HFFc6 (cell line): Measurements from ENCODE around the gene KRT1. TPM values are rescaled to one million over a fixed set of nuclear protein-coding genes. Genes with fewer than 3 reads are reported as not detected.

ENCODE experiments used
- DNase-seq: peaks from one replicate; pipeline ENCODE4 v3.0.0-alpha.2; 2018
- H3K27ac Mint-ChIP-seq: 2 replicates; pipeline ENCODE4 v1.8.0; 2020; ENCODE audit warnings: mild to moderate bottlenecking, mixed read lengths
- H3K27me3 Mint-ChIP-seq: 2 replicates; pipeline ENCODE4 v1.8.0; 2021; ENCODE audit warnings: mild to moderate bottlenecking, moderate library complexity, mixed read lengths; ENCODE audit not compliant: insufficient read depth
- H3K36me3 Mint-ChIP-seq: 2 replicates; pipeline ENCODE4 v1.8.0; 2021; ENCODE audit warnings: low read depth, mixed read lengths
- H3K4me1 Mint-ChIP-seq: 2 replicates; pipeline ENCODE4 v1.8.0; 2020; ENCODE audit warnings: low read depth, mixed read lengths
- H3K4me3 Mint-ChIP-seq: 2 replicates; pipeline ENCODE4 v1.8.0; 2020; ENCODE audit warnings: mild to moderate bottlenecking, moderate library complexity, mixed read lengths
- H3K9me3 Mint-ChIP-seq: 2 replicates; pipeline ENCODE4 v1.8.0; 2020; ENCODE audit warnings: mild to moderate bottlenecking, mixed read lengths
- CTCF ChIP-seq: fragments of 200-600 bp; sonication (generic); IDR thresholded peaks from 2 replicates; pipeline ENCODE4 v1.5.0; 2021; ENCODE audit warnings: antibody characterized with exemption, mild to moderate bottlenecking
- total RNA-seq, 6 experiments: library from RNA; stranded (reverse); fragmentation: NEBNext Ultra II Directional; extraction: Animal tissue kit (Norgen Biotek cat#: 25700); gene quantifications; 2 replicates in 1 of 6; 3 replicates in 5 of 6; pipeline ENCODE4 v1.2.3, GENCODE V29; 2021

The KRT1 gene
- total RNA-seq, 6 experiments from 2014 or later = not detected

- no peak for DNase-seq
- Mint-ChIP-seq H3K27ac (no peak overlapping the region), H3K27me3 (peaks cover 42% of the 10 kb centered on the region), H3K4me1 (no peaks in the 10 kb centered on the region), H3K36me3 (no peaks in the 10 kb centered on the region), H3K9me3 (no peaks in the 10 kb centered on the region), H3K4me3 (no peak overlapping the region)
- no peak for TF ChIP-seq CTCF
These were observed 22.8 kb downstream of the KRT1 start for GRCh38 chr12:52657250-52657902.

GRCh38 chr12:52656616-52657015, 23.6 kb downstream of the KRT1 start:
- H3K27ac Mint-ChIP-seq = no peak overlapping the region
- no peak overlapping the region for H3K4me3 Mint-ChIP-seq
- H3K36me3 Mint-ChIP-seq = no peaks in the 10 kb centered on the region
- no peak for DNase-seq
- no peaks in the 10 kb centered on the region for H3K4me1 Mint-ChIP-seq
- no peak for TF ChIP-seq CTCF
- peaks cover 42% of the 10 kb centered on the region for H3K27me3 Mint-ChIP-seq
- no peaks in the 10 kb centered on the region for H3K9me3 Mint-ChIP-seq

GRCh38 chr12:52655720-52656124, 24.5 kb downstream of the KRT1 start:
- no peak overlapping the region for H3K4me3 Mint-ChIP-seq
- H3K9me3 Mint-ChIP-seq = no peaks in the 10 kb centered on the region
- H3K36me3 Mint-ChIP-seq = no peaks in the 10 kb centered on the region
- TF ChIP-seq CTCF = no peak
- H3K27me3 Mint-ChIP-seq = peaks cover 45% of the 10 kb centered on the region
- DNase-seq = no peak
- H3K27ac Mint-ChIP-seq = no peak overlapping the region
- H3K4me1 Mint-ChIP-seq = no peaks in the 10 kb centered on the region

GRCh38 chr12:52655251-52655650, 25.0 kb downstream of the KRT1 start:
- no peaks in the 10 kb centered on the region for H3K4me1 Mint-ChIP-seq
- no peak for TF ChIP-seq CTCF
- H3K9me3 Mint-ChIP-seq = no peaks in the 10 kb centered on the region
- no peaks in the 10 kb centered on the region for H3K36me3 Mint-ChIP-seq
- no peak overlapping the region for H3K27ac Mint-ChIP-seq
- no peak for DNase-seq
- peaks cover 44% of the 10 kb centered on the region for H3K27me3 Mint-ChIP-seq
- H3K4me3 Mint-ChIP-seq = no peak overlapping the region

- Mint-ChIP-seq H3K36me3 (no peaks in the 10 kb centered on the region), H3K27me3 (peaks cover 44% of the 10 kb centered on the region), H3K9me3 (no peaks in the 10 kb centered on the region)
These were observed 28.4 kb downstream of the KRT1 start, which contains the start of gene KRT2 for GRCh38 chr12:52651726-52652261. Gene KRT2, minus strand, starts transcription at chr12:52652211. Its CDS starts 69 bp downstream, at chr12:52652142.

More at GRCh38 chr12:52651726-52652261, 28.4 kb downstream of the KRT1 start, which contains the start of gene KRT2:
- no peaks in the 10 kb centered on the region for H3K4me1 Mint-ChIP-seq
- TF ChIP-seq CTCF = no peak
- H3K4me3 Mint-ChIP-seq = no peak within 1 kb of the TSS
- DNase-seq = no peak
- H3K27ac Mint-ChIP-seq = no peak within 1 kb of the TSS
